Spinal cord (tissue), 10 donors: ENCODE measurements around the gene PRSS23. TPM values are rescaled to one million over a fixed set of nuclear protein-coding genes. Genes with fewer than 3 reads are reported as not detected.

Experiments used
- DNase-seq, 6 donors: peaks; one replicate each; pipeline versions ENCODE4 v3.0.0 to v3.0.0-alpha.2; 2013 to 2015; ENCODE audit warnings: low spot score in 6 of 6, low read depth in 4 of 6
- H3K27ac ChIP-seq: one replicate; pipeline ENCODE4 v1.5.1; 2013; ENCODE audit warnings: low read depth, low read length, control low read depth
- H3K27me3 ChIP-seq: one replicate; pipeline ENCODE4 v1.6.1; 2013; ENCODE audit warnings: low read length; ENCODE audit not compliant: control insufficient read depth, insufficient read depth
- H3K36me3 ChIP-seq: one replicate; pipeline ENCODE4 v1.6.1; 2013; ENCODE audit warnings: low read length; ENCODE audit not compliant: control insufficient read depth, insufficient read depth
- H3K4me1 ChIP-seq: one replicate; pipeline ENCODE4 v1.6.1; 2013; ENCODE audit warnings: low read length; ENCODE audit not compliant: control insufficient read depth, insufficient read depth
- H3K4me3 ChIP-seq: one replicate; pipeline ENCODE4 v1.5.1; 2013; ENCODE audit warnings: low read depth, low read length, control low read depth
- H3K9me3 ChIP-seq: one replicate; pipeline ENCODE4 v1.6.1; 2013; ENCODE audit warnings: low read length; ENCODE audit not compliant: control insufficient read depth, insufficient read depth
- WGBS: methylation state at CpG from one replicate; pipeline ENCODE4 v1.1.5; 2013; ENCODE audit warnings: missing lambda C conversion rate; ENCODE audit not compliant: insufficient coverage; 5-methylcytosine and 5-hydroxymethylcytosine counted together
- long read RNA-seq, 4 donors: transcript quantifications; one replicate each; lab custom pipeline, GENCODE V29; 2026
- polyA plus RNA-seq, 2 donors: library from polyadenylated mRNA; unstranded; fragments of 120-200 nt; gene quantifications; one replicate each; pipeline ENCODE4 v1.2.1, GENCODE V29; 2013; ENCODE audit not compliant: insufficient read length in 2 of 2
- total RNA-seq, 2 donors: library from RNA; depleted of rRNA in 1 of 2; stranded (reverse); fragments of 120-200 nt in 1 of 2; fragments of >200 nt in 1 of 2; gene quantifications; one replicate each; pipeline versions ENCODE4 v1.2.3 to v1.2.4, GENCODE V29; 2013 to 2014
- donor health status: healthy.

The PRSS23 gene
- 10 to 100 TPM; 25.5 to 56.4 TPM for total RNA-seq
- polyA plus RNA-seq = 10 to 100 TPM; 21.0 to 24.1 TPM
- long read RNA-seq, donor 1, full-length matches to known transcripts = 8 of 14 reads
- long read RNA-seq, donor 1, partial matches to known transcripts = 0 of 14 reads
- long read RNA-seq, donor 1, other reads (novel, unspliced or antisense) = 6 of 14 reads
- long read RNA-seq, donor 2, full-length matches to known transcripts = 4 of 4 reads
- long read RNA-seq, donor 2, partial matches to known transcripts = 0 of 4 reads
- long read RNA-seq, donor 2, other reads (novel, unspliced or antisense) = 0 of 4 reads
- long read RNA-seq, donor 3, full-length matches to known transcripts = 5 of 5 reads
- long read RNA-seq, donor 3, partial matches to known transcripts = 0 of 5 reads
- long read RNA-seq, donor 3, other reads (novel, unspliced or antisense) = 0 of 5 reads
- long read RNA-seq, donor 4, full-length matches to known transcripts = 55 of 55 reads
- long read RNA-seq, donor 4, partial matches to known transcripts = 0 of 55 reads
- long read RNA-seq, donor 4, other reads (novel, unspliced or antisense) = 0 of 55 reads

GRCh38 chr11:86800076-86800959, at the start of gene PRSS23:
Gene PRSS23 (plus strand): TSS chr11:86800542. CDS start chr11:86807644, 7,102 bp downstream.
- Histone ChIP-seq H3K4me3 (peak within 1 kb of the TSS; percentile 76), H3K4me1 (peaks cover 10% of the 10 kb centered on the region), H3K27me3 (no peaks in the 10 kb centered on the region), H3K9me3 (no peaks in the 10 kb centered on the region), H3K36me3 (no peaks in the 10 kb centered on the region), H3K27ac (peak within 1 kb of the TSS; percentile 70)
- under 1% methylated on average over 95 of the region's 97 CpGs for WGBS
- peak in 3 of 6 donors; percentile 37 to 85 (median 80) for DNase-seq

- peaks cover 2% of the 10 kb centered on the region for H3K9me3 ChIP-seq
- H3K4me3 ChIP-seq = no peak overlapping the region
- no peak overlapping the region for H3K27ac ChIP-seq
- no peak for DNase-seq
- no peaks in the 10 kb centered on the region for H3K27me3 ChIP-seq
- 73% methylated on average over 3 of the region's 3 CpGs for WGBS
- no peaks in the 10 kb centered on the region for H3K36me3 ChIP-seq
- H3K4me1 ChIP-seq = no peaks in the 10 kb centered on the region
Measured at GRCh38 chr11:86753459-86753858, 46.9 kb upstream of the PRSS23 start.

- Histone ChIP-seq H3K27me3 (no peaks in the 10 kb centered on the region), H3K9me3 (peaks cover 2% of the 10 kb centered on the region), H3K27ac (no peak overlapping the region), H3K4me3 (no peak overlapping the region), H3K4me1 (no peaks in the 10 kb centered on the region), H3K36me3 (no peaks in the 10 kb centered on the region)
- no peak for DNase-seq
Measured at GRCh38 chr11:86755146-86755545, 45.2 kb upstream of the PRSS23 start.

GRCh38 chr11:86758171-86758570, 42.2 kb upstream of the PRSS23 start:
- WGBS = 100% methylated on average over 1 of the region's 1 CpG

GRCh38 chr11:86760577-86760976, 39.8 kb upstream of the PRSS23 start:
- no peak for DNase-seq
- peaks cover 2% of the 10 kb centered on the region for H3K9me3 ChIP-seq
- no peak overlapping the region for H3K27ac ChIP-seq
- WGBS = no CpG with 5 or more reads among the region's 1 CpG
- no peaks in the 10 kb centered on the region for H3K36me3 ChIP-seq
- no peaks in the 10 kb centered on the region for H3K27me3 ChIP-seq
- no peak overlapping the region for H3K4me3 ChIP-seq
- no peaks in the 10 kb centered on the region for H3K4me1 ChIP-seq

More at GRCh38 chr11:86758171-86758570, 42.2 kb upstream of the PRSS23 start:
- Histone ChIP-seq H3K36me3 (no peaks in the 10 kb centered on the region), H3K4me3 (no peak overlapping the region), H3K9me3 (peaks cover 2% of the 10 kb centered on the region), H3K4me1 (no peaks in the 10 kb centered on the region), H3K27me3 (no peaks in the 10 kb centered on the region), H3K27ac (no peak overlapping the region)
- DNase-seq = no peak

- no peak for DNase-seq
- 100% methylated on average over 2 of the region's 2 CpGs for WGBS
- peaks cover 2% of the 10 kb centered on the region for H3K9me3 ChIP-seq
- no peaks in the 10 kb centered on the region for H3K27me3 ChIP-seq
- no peaks in the 10 kb centered on the region for H3K36me3 ChIP-seq
- no peak overlapping the region for H3K27ac ChIP-seq
- no peaks in the 10 kb centered on the region for H3K4me1 ChIP-seq
- no peak overlapping the region for H3K4me3 ChIP-seq
Measured at GRCh38 chr11:86761978-86762377, 38.4 kb upstream of the PRSS23 start.

- 58% methylated on average over 3 of the region's 4 CpGs for WGBS
- Histone ChIP-seq H3K4me1 (no peaks in the 10 kb centered on the region), H3K9me3 (no peaks in the 10 kb centered on the region), H3K27me3 (no peaks in the 10 kb centered on the region), H3K36me3 (no peaks in the 10 kb centered on the region), H3K27ac (no peak overlapping the region), H3K4me3 (no peak overlapping the region)
- DNase-seq = no peak
Measured at GRCh38 chr11:86765203-86765602, 35.1 kb upstream of the PRSS23 start.

- Histone ChIP-seq H3K36me3 (no peaks in the 10 kb centered on the region), H3K4me3 (no peak overlapping the region), H3K27me3 (no peaks in the 10 kb centered on the region), H3K27ac (no peak overlapping the region), H3K9me3 (no peaks in the 10 kb centered on the region), H3K4me1 (no peaks in the 10 kb centered on the region)
- 75% methylated on average over 1 of the region's 2 CpGs for WGBS
- no peak for DNase-seq
Measured at GRCh38 chr11:86765878-86766277, 34.5 kb upstream of the PRSS23 start.

GRCh38 chr11:86769219-86769618, 31.1 kb upstream of the PRSS23 start:
- Histone ChIP-seq H3K27ac (no peak overlapping the region), H3K36me3 (no peaks in the 10 kb centered on the region), H3K4me3 (no peak overlapping the region), H3K4me1 (no peaks in the 10 kb centered on the region), H3K9me3 (no peaks in the 10 kb centered on the region), H3K27me3 (no peaks in the 10 kb centered on the region)
- no peak for DNase-seq
- WGBS = 69% methylated on average over 2 of the region's 2 CpGs
